ENCODE results near the gene GPAM. TPM values are rescaled to one million over a fixed set of nuclear protein-coding genes. Genes with fewer than 3 reads are reported as not detected.
"Not testable (repeated sequence)": the region's sequence is repeated elsewhere in the genome, so short reads cannot be mapped to it uniquely, and the experiment has no call there.

GPAM gene
- total RNA-seq, 2 experiments from 2014 or later, result 6.5 to 7.5 TPM

GRCh38 chr10:112210666-112211065, 27.1 kb upstream of the GPAM start:
- Mint-ChIP-seq H3K4me3 (no peak overlapping the region), H3K36me3 (ENCODE audit: low read depth) (no peaks in the 10 kb centered on the region), H3K9me3 (no peaks in the 10 kb centered on the region), H3K4me1 (no peaks in the 10 kb centered on the region), H3K27me3 (no peaks in the 10 kb centered on the region), H3K27ac (no peak overlapping the region)
- ChIA-PET POLR2A (no interaction called here), CTCF (no interaction called here)
- DNase-seq, result no peak

- Mint-ChIP-seq H3K4me3 (no peak overlapping the region), H3K9me3 (no peaks in the 10 kb centered on the region), H3K4me1 (no peaks in the 10 kb centered on the region), H3K36me3 (ENCODE audit: low read depth) (no peaks in the 10 kb centered on the region), H3K27ac (no peak overlapping the region), H3K27me3 (no peaks in the 10 kb centered on the region)
- POLR2A ChIA-PET, result no interaction called here
- CTCF ChIA-PET, result no interaction called here
- no peak for DNase-seq
Measured at GRCh38 chr10:112209684-112210131, 26.1 kb upstream of the GPAM start.

GRCh38 chr10:112208997-112209396, 25.4 kb upstream of the GPAM start:
- Mint-ChIP-seq H3K9me3 (no peaks in the 10 kb centered on the region), H3K4me3 (no peak overlapping the region), H3K4me1 (no peaks in the 10 kb centered on the region), H3K27ac (no peak overlapping the region), H3K27me3 (peaks cover 5% of the 10 kb centered on the region), H3K36me3 (ENCODE audit: low read depth) (no peaks in the 10 kb centered on the region)
- ChIA-PET CTCF (no interaction called here), POLR2A (no interaction called here)
- no peak for DNase-seq

- H3K4me3 Mint-ChIP-seq, result no peak overlapping the region
- no peaks in the 10 kb centered on the region for H3K4me1 Mint-ChIP-seq
- H3K27ac Mint-ChIP-seq, result no peak overlapping the region
- ChIA-PET POLR2A (no interaction called here), CTCF (no interaction called here)
- DNase-seq, result no peak
- no peaks in the 10 kb centered on the region for H3K36me3 Mint-ChIP-seq (ENCODE audit: low read depth)
- H3K9me3 Mint-ChIP-seq, result no peaks in the 10 kb centered on the region
- H3K27me3 Mint-ChIP-seq, result peaks cover 5% of the 10 kb centered on the region
Measured at GRCh38 chr10:112208292-112208691, 24.7 kb upstream of the GPAM start.

GRCh38 chr10:112203328-112204076, 19.9 kb upstream of the GPAM start:
- H3K4me1 Mint-ChIP-seq, result no peaks in the 10 kb centered on the region
- ChIA-PET CTCF (no interaction called here), POLR2A (no interaction called here)
- H3K4me3 Mint-ChIP-seq, result no peak overlapping the region
- H3K27ac Mint-ChIP-seq, result no peak overlapping the region
- no peaks in the 10 kb centered on the region for H3K9me3 Mint-ChIP-seq
- H3K36me3 Mint-ChIP-seq (ENCODE audit: low read depth), result no peaks in the 10 kb centered on the region
- H3K27me3 Mint-ChIP-seq, result peaks cover 17% of the 10 kb centered on the region
- no peak for DNase-seq

- Mint-ChIP-seq H3K27ac (no peak overlapping the region), H3K27me3 (peaks cover 17% of the 10 kb centered on the region), H3K4me3 (no peak overlapping the region), H3K36me3 (ENCODE audit: low read depth) (no peaks in the 10 kb centered on the region), H3K4me1 (no peaks in the 10 kb centered on the region), H3K9me3 (no peaks in the 10 kb centered on the region)
- POLR2A ChIA-PET, result no interaction called here
- DNase-seq, result no peak
- CTCF ChIA-PET, result no interaction called here
Measured at GRCh38 chr10:112202561-112203241, 19.1 kb upstream of the GPAM start.

- H3K4me3 Mint-ChIP-seq, result no peak overlapping the region
- ChIA-PET POLR2A (no interaction called here), CTCF (no interaction called here)
- no peaks in the 10 kb centered on the region for H3K9me3 Mint-ChIP-seq
- no peak for DNase-seq
- H3K36me3 Mint-ChIP-seq (ENCODE audit: low read depth), result no peaks in the 10 kb centered on the region
- no peaks in the 10 kb centered on the region for H3K4me1 Mint-ChIP-seq
- peaks cover 17% of the 10 kb centered on the region for H3K27me3 Mint-ChIP-seq
- H3K27ac Mint-ChIP-seq, result no peak overlapping the region
Measured at GRCh38 chr10:112202076-112202475, 18.5 kb upstream of the GPAM start.

- Mint-ChIP-seq H3K9me3 (no peaks in the 10 kb centered on the region), H3K4me3 (no peak overlapping the region), H3K27ac (no peak overlapping the region), H3K4me1 (no peaks in the 10 kb centered on the region), H3K27me3 (peaks cover 20% of the 10 kb centered on the region), H3K36me3 (ENCODE audit: low read depth) (no peaks in the 10 kb centered on the region)
- no peak for DNase-seq
- ChIA-PET POLR2A (no interaction called here), CTCF (no interaction called here)
Measured at GRCh38 chr10:112201334-112201733, 17.8 kb upstream of the GPAM start.

GRCh38 chr10:112200259-112200658, 16.7 kb upstream of the GPAM start:
- DNase-seq; H3K27ac Mint-ChIP-seq; H3K36me3 Mint-ChIP-seq (ENCODE audit: low read depth); H3K9me3 Mint-ChIP-seq; H3K4me3 Mint-ChIP-seq; CTCF ChIA-PET; H3K4me1 Mint-ChIP-seq; POLR2A ChIA-PET: not testable (repeated sequence)
- peaks cover 20% of the 10 kb centered on the region for H3K27me3 Mint-ChIP-seq

GRCh38 chr10:112197662-112198061, 14.1 kb upstream of the GPAM start:
- H3K4me3 Mint-ChIP-seq; DNase-seq; H3K36me3 Mint-ChIP-seq (ENCODE audit: low read depth); H3K9me3 Mint-ChIP-seq; H3K27ac Mint-ChIP-seq; POLR2A ChIA-PET; CTCF ChIA-PET; H3K4me1 Mint-ChIP-seq: not testable (repeated sequence)
- H3K27me3 Mint-ChIP-seq, result peaks cover 17% of the 10 kb centered on the region

- Mint-ChIP-seq H3K27me3 (peaks cover 8% of the 10 kb centered on the region), H3K4me3 (no peak overlapping the region), H3K4me1 (no peaks in the 10 kb centered on the region), H3K27ac (no peak overlapping the region), H3K36me3 (ENCODE audit: low read depth) (no peaks in the 10 kb centered on the region), H3K9me3 (no peaks in the 10 kb centered on the region)
- CTCF ChIA-PET, result interaction anchor here (1.1 kb wide), 1 partner anchor 310 kb away, joined by 3 read pairs; no protein-coding TSS in a partner anchor
- DNase-seq, result no peak
- POLR2A ChIA-PET, result no interaction called here
Measured at GRCh38 chr10:112195224-112195623, 11.7 kb upstream of the GPAM start.

GRCh38 chr10:112191791-112192190, 8.2 kb upstream of the GPAM start:
- POLR2A ChIA-PET, result no interaction called here

GRCh38 chr10:112191041-112191590, 7.6 kb upstream of the GPAM start:
- no peaks in the 10 kb centered on the region for H3K4me1 Mint-ChIP-seq
- ChIA-PET CTCF (no interaction called here), POLR2A (no interaction called here)
- H3K4me3 Mint-ChIP-seq, result no peak overlapping the region
- H3K36me3 Mint-ChIP-seq (ENCODE audit: low read depth), result no peaks in the 10 kb centered on the region
- DNase-seq, result no peak
- no peak overlapping the region for H3K27ac Mint-ChIP-seq
- H3K9me3 Mint-ChIP-seq, result no peaks in the 10 kb centered on the region
- peaks cover 20% of the 10 kb centered on the region for H3K27me3 Mint-ChIP-seq

More at GRCh38 chr10:112191791-112192190, 8.2 kb upstream of the GPAM start:
- Mint-ChIP-seq H3K4me1 (no peaks in the 10 kb centered on the region), H3K4me3 (no peak overlapping the region), H3K27me3 (peaks cover 23% of the 10 kb centered on the region), H3K9me3 (no peaks in the 10 kb centered on the region), H3K27ac (no peak overlapping the region), H3K36me3 (ENCODE audit: low read depth) (no peaks in the 10 kb centered on the region)
- CTCF ChIA-PET, result no interaction called here
- no peak for DNase-seq

GRCh38 chr10:112189465-112189864, 5.9 kb upstream of the GPAM start:
- no peak overlapping the region for H3K4me3 Mint-ChIP-seq
- peaks cover 21% of the 10 kb centered on the region for H3K27me3 Mint-ChIP-seq
- POLR2A ChIA-PET, result no interaction called here
- peaks cover 13% of the 10 kb centered on the region for H3K4me1 Mint-ChIP-seq
- H3K36me3 Mint-ChIP-seq (ENCODE audit: low read depth), result peaks cover 5% of the 10 kb centered on the region
- H3K27ac Mint-ChIP-seq, result no peak overlapping the region
- H3K9me3 Mint-ChIP-seq, result peaks cover 8% of the 10 kb centered on the region
- CTCF ChIA-PET, result no interaction called here
- DNase-seq, result no peak
